Activated naive CD4-positive, alpha-beta T cell treated with anti-CD3 and anti-CD28 coated beads, Interleukin-2, amount 50 U/mL, for 24 hours (primary cell): ENCODE data around the gene SPATA2L.

Experiments used
- H3K27ac Mint-ChIP-seq: one replicate; pipeline ENCODE4 v1.8.0; 2021; ENCODE audit warnings: mild to moderate bottlenecking, mixed read lengths
- H3K27me3 Mint-ChIP-seq: one replicate; pipeline ENCODE4 v1.8.0; 2021; ENCODE audit warnings: mixed read lengths
- H3K36me3 Mint-ChIP-seq: one replicate; pipeline ENCODE4 v1.8.0; 2021; ENCODE audit warnings: mixed read lengths
- H3K4me1 Mint-ChIP-seq: one replicate; pipeline ENCODE4 v1.8.0; 2021; ENCODE audit warnings: mixed read lengths
- H3K4me3 Mint-ChIP-seq: one replicate; pipeline ENCODE4 v1.8.0; 2021; ENCODE audit warnings: mild to moderate bottlenecking, mixed read lengths
- H3K9me3 Mint-ChIP-seq: one replicate; pipeline ENCODE4 v1.8.0; 2021; ENCODE audit warnings: mixed read lengths

Gene SPATA2L

GRCh38 chr16:89732918-89733242, 31.4 kb upstream of the SPATA2L start:
- H3K4me1 Mint-ChIP-seq, result peaks cover 54% of the 10 kb centered on the region
- H3K27me3 Mint-ChIP-seq, result no peaks in the 10 kb centered on the region
- H3K27ac Mint-ChIP-seq, result no peak overlapping the region

GRCh38 chr16:89732142-89732917, 30.8 kb upstream of the SPATA2L start:
- Mint-ChIP-seq H3K27me3 (no peaks in the 10 kb centered on the region), H3K27ac (no peak overlapping the region), H3K4me3 (no peak overlapping the region), H3K9me3 (no peaks in the 10 kb centered on the region), H3K4me1 (peaks cover 54% of the 10 kb centered on the region), H3K36me3 (peaks cover 15% of the 10 kb centered on the region)

More at GRCh38 chr16:89732918-89733242, 31.4 kb upstream of the SPATA2L start:
- Mint-ChIP-seq H3K4me3 (no peak overlapping the region), H3K36me3 (peaks cover 17% of the 10 kb centered on the region), H3K9me3 (no peaks in the 10 kb centered on the region)

GRCh38 chr16:89730610-89731234, 29.2 kb upstream of the SPATA2L start:
- Mint-ChIP-seq H3K36me3 (peaks cover 19% of the 10 kb centered on the region), H3K9me3 (no peaks in the 10 kb centered on the region), H3K27ac (no peak overlapping the region), H3K27me3 (no peaks in the 10 kb centered on the region), H3K4me3 (no peak overlapping the region), H3K4me1 (peaks cover 60% of the 10 kb centered on the region)

DNA sequence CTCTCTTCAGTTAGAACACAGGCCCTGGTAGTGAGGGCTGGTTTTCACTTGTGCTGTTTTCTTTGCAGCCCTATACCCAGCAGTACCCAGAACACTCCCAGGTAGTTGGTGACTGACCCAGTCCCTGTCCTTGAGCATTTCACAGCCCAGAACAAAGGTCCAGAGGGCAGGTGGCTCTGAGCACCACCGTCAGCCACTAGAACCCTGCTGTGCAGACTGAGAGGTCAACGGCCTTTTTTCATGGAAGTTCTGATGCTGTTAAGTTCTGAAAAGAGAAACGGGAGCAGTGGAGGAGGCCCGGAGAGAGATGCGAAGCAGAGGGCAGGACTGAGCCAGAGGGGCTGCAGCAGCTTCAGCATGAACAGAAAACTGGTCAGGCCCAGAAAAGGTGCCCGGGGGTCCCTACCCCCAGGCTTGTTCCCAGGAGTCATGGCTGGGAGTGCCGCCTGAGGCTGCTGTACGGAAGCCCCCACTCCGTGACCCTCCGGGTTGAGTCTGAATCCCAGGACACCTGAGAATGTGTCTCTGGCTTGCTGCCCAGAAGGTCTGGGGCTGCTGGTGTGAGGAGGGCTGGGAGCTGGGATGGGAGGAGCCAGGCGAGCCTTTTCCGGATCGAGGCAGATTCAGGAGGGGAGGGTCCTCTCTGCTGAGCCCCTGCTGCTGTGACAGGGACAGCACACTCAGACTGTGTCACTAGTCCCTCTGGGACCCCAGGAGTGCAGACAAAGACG, 28.5 kb upstream of the SPATA2L start:
- H3K9me3 Mint-ChIP-seq, result no peaks in the 10 kb centered on the region
- H3K4me3 Mint-ChIP-seq, result no peak overlapping the region
- peaks cover 19% of the 10 kb centered on the region for H3K36me3 Mint-ChIP-seq
- no peak overlapping the region for H3K27ac Mint-ChIP-seq
- H3K4me1 Mint-ChIP-seq, result peaks cover 59% of the 10 kb centered on the region
- H3K27me3 Mint-ChIP-seq, result no peaks in the 10 kb centered on the region

DNA sequence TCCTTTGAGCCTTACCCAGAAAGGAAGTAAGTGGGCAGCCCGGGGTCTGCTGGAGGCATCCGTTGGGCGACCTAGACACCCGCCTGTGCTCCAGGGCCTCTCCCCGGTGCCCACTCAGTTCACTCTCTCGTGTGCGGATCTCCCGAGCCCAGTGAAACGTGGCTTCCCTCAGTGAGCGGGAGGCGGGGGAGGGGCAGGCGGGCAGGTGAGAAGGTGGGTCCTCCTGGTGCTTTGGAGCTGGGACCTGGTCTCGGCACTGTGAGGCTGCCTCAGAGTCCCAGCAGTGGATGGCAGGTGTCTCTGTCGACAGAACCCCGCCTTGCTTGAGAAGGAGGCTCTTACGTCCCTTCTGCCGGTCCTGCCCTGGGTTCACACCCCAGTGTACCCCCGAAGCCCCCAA, 27.8 kb upstream of the SPATA2L start:
- Mint-ChIP-seq H3K27me3 (no peaks in the 10 kb centered on the region), H3K4me3 (no peak overlapping the region), H3K36me3 (peaks cover 17% of the 10 kb centered on the region), H3K4me1 (peaks cover 58% of the 10 kb centered on the region), H3K9me3 (no peaks in the 10 kb centered on the region), H3K27ac (peak overlapping the region; percentile 46)

GRCh38 chr16:89727406-89728120, 26.1 kb upstream of the SPATA2L start:
- peaks cover 68% of the 10 kb centered on the region for H3K4me1 Mint-ChIP-seq
- peak overlapping the region; percentile 66 for H3K4me3 Mint-ChIP-seq
- peaks cover 22% of the 10 kb centered on the region for H3K36me3 Mint-ChIP-seq
- H3K9me3 Mint-ChIP-seq, result no peaks in the 10 kb centered on the region
- no peaks in the 10 kb centered on the region for H3K27me3 Mint-ChIP-seq
- peak overlapping the region; percentile 65 for H3K27ac Mint-ChIP-seq

- Mint-ChIP-seq H3K4me1 (peaks cover 62% of the 10 kb centered on the region), H3K9me3 (no peaks in the 10 kb centered on the region), H3K36me3 (peaks cover 12% of the 10 kb centered on the region), H3K27ac (peak overlapping the region; percentile 86), H3K4me3 (peak overlapping the region; percentile 89), H3K27me3 (no peaks in the 10 kb centered on the region)
These were observed 22.1 kb upstream of the SPATA2L start for GRCh38 chr16:89723279-89724250.

GRCh38 chr16:89722392-89723278, 21.1 kb upstream of the SPATA2L start:
- Mint-ChIP-seq H3K36me3 (peaks cover 12% of the 10 kb centered on the region), H3K4me3 (peak overlapping the region; percentile 89), H3K4me1 (peaks cover 59% of the 10 kb centered on the region)

GRCh38 chr16:89721546-89722391, 20.3 kb upstream of the SPATA2L start:
- Mint-ChIP-seq H3K27ac (no peak overlapping the region), H3K36me3 (peaks cover 8% of the 10 kb centered on the region), H3K4me1 (peaks cover 51% of the 10 kb centered on the region)

More at GRCh38 chr16:89722392-89723278, 21.1 kb upstream of the SPATA2L start:
- peak overlapping the region; percentile 86 for H3K27ac Mint-ChIP-seq
- H3K9me3 Mint-ChIP-seq, result no peaks in the 10 kb centered on the region
- H3K27me3 Mint-ChIP-seq, result no peaks in the 10 kb centered on the region

DNA sequence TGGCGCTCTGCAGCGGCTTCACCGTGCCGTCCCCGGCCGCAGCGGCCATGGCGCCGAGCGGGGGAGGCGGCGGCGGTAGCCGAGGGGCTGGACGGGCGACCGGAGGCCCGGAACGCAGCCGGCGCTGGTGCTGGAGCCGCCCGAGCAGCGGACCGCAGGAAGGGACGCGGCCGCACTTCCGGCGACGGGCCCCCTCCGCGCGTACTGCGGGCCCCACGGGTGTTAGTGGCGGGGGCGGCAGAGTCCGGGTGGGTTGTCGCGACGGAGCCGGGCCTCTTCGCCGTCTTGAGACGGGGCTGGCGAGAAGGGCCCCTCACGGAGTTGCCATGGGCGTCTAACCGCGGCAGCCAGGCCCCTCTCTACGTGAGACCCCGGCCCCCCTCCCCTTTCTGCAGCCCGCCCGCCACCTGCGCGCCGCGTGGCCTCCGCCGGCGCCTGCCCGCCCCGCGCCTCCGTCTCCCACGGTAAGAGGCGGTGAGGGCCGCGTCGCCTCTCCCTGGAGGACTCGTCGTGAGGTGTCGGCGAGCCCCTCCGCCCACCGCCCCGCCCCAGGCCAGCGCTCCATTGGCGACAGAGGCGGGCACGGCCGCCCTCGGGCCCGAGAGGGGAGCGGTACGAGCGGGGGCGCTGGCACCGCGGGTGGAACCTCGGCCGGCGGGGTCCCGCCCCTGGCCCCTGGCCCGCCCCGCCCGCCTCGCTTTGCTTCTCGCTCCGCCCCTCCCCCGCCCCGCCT, 19.5 kb upstream of the SPATA2L start, which contains the start of the genes VPS9D1 and ZNF276:
TSS of gene VPS9D1 (minus strand) at position 86 of the 733 bp plus-strand sequence. CDS start at position 49, 37 bp downstream.
TSS of gene ZNF276 (plus strand) at position 725 of the 733 bp plus-strand sequence. CDS start 104 bp downstream, outside the sequence.
- Mint-ChIP-seq H3K36me3 (peaks cover 10% of the 10 kb centered on the region), H3K27ac (peak within 1 kb of the TSS; percentile 86), H3K4me1 (peaks cover 45% of the 10 kb centered on the region), H3K4me3 (peak within 1 kb of the TSS; percentile 89), H3K9me3 (no peaks in the 10 kb centered on the region), H3K27me3 (no peaks in the 10 kb centered on the region)

More at GRCh38 chr16:89721546-89722391, 20.3 kb upstream of the SPATA2L start:
- Mint-ChIP-seq H3K27me3 (no peaks in the 10 kb centered on the region), H3K4me3 (peak overlapping the region; percentile 89), H3K9me3 (no peaks in the 10 kb centered on the region)

DNA sequence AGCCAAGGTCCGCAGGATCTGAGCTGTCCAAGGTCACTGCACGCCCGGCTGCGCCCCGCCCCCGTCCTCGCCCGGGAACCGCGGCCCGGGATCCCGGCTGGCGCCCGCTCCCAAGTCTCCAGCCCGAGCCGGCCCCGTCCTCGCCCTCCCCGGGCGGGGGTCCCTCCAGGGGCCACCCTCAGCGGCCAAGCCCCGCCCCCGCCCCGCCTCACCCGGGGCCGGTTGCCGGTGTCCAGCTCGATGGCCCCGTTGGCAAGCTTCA, 19.0 kb upstream of the SPATA2L start:
- no peaks in the 10 kb centered on the region for H3K27me3 Mint-ChIP-seq
- H3K36me3 Mint-ChIP-seq, result peaks cover 10% of the 10 kb centered on the region
- peak overlapping the region; percentile 74 for H3K4me3 Mint-ChIP-seq
- H3K9me3 Mint-ChIP-seq, result no peaks in the 10 kb centered on the region
- H3K4me1 Mint-ChIP-seq, result peaks cover 42% of the 10 kb centered on the region
- H3K27ac Mint-ChIP-seq, result peak overlapping the region; percentile 77

DNA sequence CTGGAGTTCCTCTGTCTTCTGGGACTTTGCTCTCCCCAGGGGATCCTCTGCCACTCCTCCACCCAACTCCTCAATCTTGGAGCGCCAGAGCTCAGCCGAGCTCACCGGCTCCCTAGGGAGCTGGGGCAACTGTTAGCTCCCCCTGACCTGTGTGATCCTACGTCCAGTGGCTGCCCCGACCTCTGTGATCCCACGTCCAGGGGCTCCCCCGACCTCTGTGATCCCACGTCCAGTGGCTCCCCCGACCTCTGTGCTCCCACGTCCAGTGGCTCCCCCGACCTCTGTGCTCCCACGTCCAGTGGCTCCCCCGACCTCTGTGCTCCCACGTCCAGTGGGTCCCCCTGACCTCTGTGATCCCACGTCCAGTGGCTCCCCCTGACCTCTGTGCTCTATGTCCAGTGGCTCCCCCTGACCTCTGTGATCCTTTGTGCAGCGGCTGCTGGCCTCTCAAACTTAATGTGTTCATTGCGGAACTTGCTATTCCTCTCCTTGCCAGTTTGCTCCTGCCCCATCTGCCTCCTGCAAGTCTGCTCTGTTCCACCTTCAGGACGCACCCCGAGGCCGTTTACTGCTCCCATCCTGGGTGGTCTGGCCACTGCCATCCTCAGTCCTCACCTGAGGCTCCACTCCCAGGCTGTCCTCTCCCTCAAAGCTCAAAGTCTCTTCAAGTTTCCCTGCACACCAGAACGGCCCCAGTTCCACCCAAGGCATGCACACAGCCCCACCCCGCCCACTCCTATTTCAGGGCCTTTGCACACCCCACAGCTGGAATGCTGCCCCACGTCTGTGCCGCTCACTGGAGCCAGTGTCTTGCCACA, 16.4 kb upstream of the SPATA2L start:
- Mint-ChIP-seq H3K27ac (no peak overlapping the region), H3K4me1 (peaks cover 29% of the 10 kb centered on the region), H3K9me3 (no peaks in the 10 kb centered on the region), H3K27me3 (no peaks in the 10 kb centered on the region), H3K4me3 (no peak overlapping the region), H3K36me3 (peaks cover 7% of the 10 kb centered on the region)
